Right hindlimb (tissue), 1 donor: ENCODE measurements around the gene RBM17.
A peak's percentile ranks its signal among the peaks of the same experiment; 100 is the strongest.
"Not testable (repeated sequence)": the region's sequence is repeated elsewhere in the genome, so short reads cannot be mapped to it uniquely, and the experiment has no call there.

ENCODE experiments used
- DNase-seq: peaks from one replicate; pipeline ENCODE4 v3.0.0-alpha.2; 2018

RBM17 gene

GRCh38 chr10:6163364-6164270 is 74.8 kb downstream of the RBM17 start:
- DNase-seq = peak; percentile 94

- no peak for DNase-seq
Observed at GRCh38 chr10:6164271-6165095, 75.6 kb downstream of the RBM17 start.

GRCh38 chr10:6165221-6165725 is 76.4 kb downstream of the RBM17 start:
- no peak for DNase-seq

- not testable (repeated sequence) for DNase-seq
Observed at GRCh38 chr10:6165933-6166332, 77.1 kb downstream of the RBM17 start.
